GM12872 (cell line): ENCODE measurements around the gene RPL38.

Source experiments
- CTCF ChIP-seq: IDR thresholded peaks from 3 replicates; pipeline ENCODE4 v1.5.1; 2011; ENCODE audit warnings: low read depth, mild to moderate bottlenecking, low read length, moderate library complexity; ENCODE audit not compliant: insufficient read depth

The RPL38 gene

DNA sequence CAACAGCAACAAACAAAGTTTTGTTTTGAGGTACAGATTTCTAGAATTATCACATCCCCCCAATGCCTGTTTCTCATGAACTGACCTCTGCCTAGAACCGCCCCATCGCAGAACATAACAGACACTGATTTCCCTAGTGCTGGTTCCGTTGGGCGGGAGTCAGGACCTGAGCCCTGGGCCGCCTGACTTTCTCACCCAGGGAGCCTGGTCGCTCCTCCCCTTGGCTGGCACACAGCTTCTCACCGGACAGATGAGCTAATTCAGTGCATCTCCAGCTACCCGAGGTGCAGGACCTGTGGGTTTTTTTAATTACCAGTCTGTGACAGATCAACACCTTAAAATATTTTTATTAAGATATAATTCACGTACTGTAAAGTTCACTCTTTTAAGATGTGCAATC is 20.1 kb upstream of the RPL38 start:
- TF ChIP-seq CTCF, result no peak

DNA sequence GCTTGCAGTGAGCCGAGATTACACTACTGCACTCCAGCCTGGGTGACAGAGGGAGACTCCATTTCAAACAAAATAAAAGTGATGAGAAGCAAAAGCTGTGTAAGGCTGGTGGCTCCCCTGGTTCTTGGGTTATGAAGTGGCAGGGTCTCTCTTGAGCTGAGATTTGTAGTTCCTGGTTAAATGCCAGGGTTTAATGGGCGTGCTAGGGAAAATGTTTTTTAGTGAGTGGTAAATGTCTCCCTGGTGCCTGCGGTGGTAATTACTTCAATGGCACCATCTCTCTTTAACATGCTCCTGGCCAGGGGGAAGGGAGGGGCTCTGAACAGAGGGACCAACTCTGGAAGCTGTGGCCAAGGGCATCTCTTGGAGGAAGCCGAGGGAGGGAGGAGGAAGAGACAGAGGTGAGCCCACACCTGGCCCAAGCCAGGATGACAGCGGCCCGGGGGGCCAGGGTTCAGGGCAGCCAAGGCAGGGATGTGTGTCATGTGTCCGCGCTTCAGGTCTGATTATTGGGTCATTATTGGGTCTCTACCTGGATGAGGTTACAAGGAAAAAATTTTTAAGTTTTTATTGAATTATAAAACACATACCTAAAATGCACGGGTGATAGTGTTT is 17.8 kb upstream of the RPL38 start:
- no peak for TF ChIP-seq CTCF

- TF ChIP-seq CTCF, result no peak
Observed at GRCh38 chr17:74186498-74186897, 17.0 kb upstream of the RPL38 start.

GRCh38 chr17:74187761-74188160 is 15.7 kb upstream of the RPL38 start:
- TF ChIP-seq CTCF, result no peak

GRCh38 chr17:74190154-74190553 is 13.3 kb upstream of the RPL38 start:
- no peak for TF ChIP-seq CTCF

DNA sequence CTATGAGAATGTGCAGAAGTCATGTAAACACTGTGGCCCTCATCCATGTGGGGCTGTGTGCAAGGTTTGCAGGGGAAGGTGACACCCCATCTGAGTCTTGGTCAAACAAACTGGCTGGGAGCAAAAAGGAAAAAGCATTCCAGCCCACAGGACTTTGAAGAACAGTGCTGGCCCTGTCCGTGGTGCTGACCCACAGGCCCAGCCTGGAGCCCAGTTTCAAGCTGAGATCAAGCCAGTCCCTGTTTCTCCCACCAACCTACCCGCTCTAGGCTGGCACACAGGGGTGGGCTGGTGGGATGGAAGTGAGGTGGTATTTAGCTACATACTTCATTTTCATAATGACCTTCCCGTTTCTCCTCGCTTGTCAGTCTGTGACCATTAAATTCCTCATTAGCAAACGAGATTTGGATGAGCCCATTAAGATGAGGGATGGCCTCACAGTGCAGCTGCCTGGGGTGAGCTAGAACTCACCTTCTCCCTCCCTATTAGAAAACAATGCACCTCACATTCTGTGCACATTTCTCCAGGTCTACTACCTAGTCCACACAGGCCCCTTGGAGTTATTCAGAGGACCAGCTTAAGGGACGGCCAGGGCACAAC is 12.6 kb upstream of the RPL38 start:
- no peak for TF ChIP-seq CTCF

DNA sequence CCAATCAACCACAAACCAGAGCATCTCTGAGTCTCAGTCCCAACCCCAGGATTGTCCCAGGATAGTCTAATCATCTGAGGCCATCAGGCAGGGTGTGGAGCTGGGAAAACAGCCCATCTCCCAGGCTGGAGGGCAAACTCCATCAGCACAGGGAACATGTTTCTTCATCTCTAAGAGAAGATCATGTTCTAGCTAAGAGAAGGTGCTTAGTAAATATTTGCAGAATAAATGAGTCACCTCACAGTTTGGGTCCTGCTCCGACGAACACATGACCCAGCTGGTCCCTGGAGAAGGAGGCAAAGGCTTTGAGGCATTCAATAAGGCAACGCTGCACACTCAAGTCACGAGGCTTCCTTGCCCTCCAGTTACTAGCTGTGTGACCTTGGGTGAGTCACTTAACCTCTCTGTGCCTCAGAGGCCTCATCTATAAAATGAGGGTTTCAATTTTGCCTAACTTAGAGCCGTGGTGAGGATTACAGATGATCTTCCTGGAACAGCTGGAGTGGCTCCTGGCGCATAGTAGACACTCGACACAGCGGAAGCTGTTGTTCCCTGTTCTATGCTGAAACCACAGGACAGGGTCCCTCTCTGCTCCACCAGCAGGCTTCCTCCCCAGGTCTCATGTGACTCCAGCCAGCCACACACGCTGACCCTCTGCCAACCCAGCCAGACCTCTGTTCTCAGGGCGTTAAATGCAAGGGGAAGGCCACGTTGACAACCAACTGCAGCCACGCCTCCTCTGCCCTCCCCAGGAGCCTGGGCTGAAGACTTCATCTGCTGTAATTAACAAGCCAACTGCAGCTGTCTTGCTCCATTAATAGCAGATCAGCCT is 10.3 kb upstream of the RPL38 start:
- no peak for TF ChIP-seq CTCF
